ENCODE data around the gene PLA2G6. TPM values are rescaled to one million over a fixed set of nuclear protein-coding genes. Genes with fewer than 3 reads are reported as not detected.

PLA2G6 gene
- total and polyA plus RNA-seq, 12 donors, result 6.9 to 324 (median 72.6) TPM

- H3K36me3 ChIP-seq (replicated peaks in 1 of 2), result no peaks in the 10 kb centered on the region
- H3K4me1 ChIP-seq (replicated peaks in 1 of 2), result peaks cover 4 to 6% of the 10 kb centered on the region in 2 donors
- no peaks in the 10 kb centered on the region for H3K27me3 ChIP-seq
- TF ChIP-seq POLR2A (IDR thresholded peaks at IDR 0.05), result no peak
- DNase-seq, result no peak
- WGBS, 4 donors, result 70 to 81% (median 78%) methylated on average over 13 of the region's 13 CpGs
- intact Hi-C loops (cut with DNase I), result no loop called here
- H3K9me3 ChIP-seq (replicated peaks in 1 of 3), result no peaks in the 10 kb centered on the region
- no peak overlapping the region for H3K4me3 ChIP-seq
- no peak overlapping the region for H3K27ac ChIP-seq
These were observed 15.6 kb downstream of the PLA2G6 start for GRCh38 chr22:38165922-38166593.

GRCh38 chr22:38164551-38164918, 17.1 kb downstream of the PLA2G6 start:
- intact Hi-C loops (cut with DNase I), result no loop called here
- TF ChIP-seq CTCF (IDR thresholded peaks at IDR 0.05), result no peak
- TF ChIP-seq POLR2A (IDR thresholded peaks at IDR 0.05), result no peak
- no peak for DNase-seq
- WGBS, 4 donors, result 81 to 100% (median 92%) methylated on average over 2 to 7 of the region's 7 CpGs
- H3K4me1 ChIP-seq (replicated peaks in 1 of 2), result peaks cover 4 to 6% of the 10 kb centered on the region in 2 donors
- H3K27ac ChIP-seq, result peak overlapping the region in 1 of 5 donors; percentile 22
- no peak overlapping the region for H3K4me3 ChIP-seq
- H3K36me3 ChIP-seq (replicated peaks in 1 of 2), result no peaks in the 10 kb centered on the region
- no peaks in the 10 kb centered on the region for H3K27me3 ChIP-seq
- H3K9me3 ChIP-seq (replicated peaks in 1 of 3), result no peaks in the 10 kb centered on the region

GRCh38 chr22:38163844-38164550, 17.6 kb downstream of the PLA2G6 start:
- intact Hi-C loops (cut with DNase I), result no loop called here
- Histone ChIP-seq H3K27me3 (no peaks in the 10 kb centered on the region), H3K4me1 (replicated peaks in 1 of 2) (peaks cover 4 to 6% of the 10 kb centered on the region in 2 donors), H3K4me3 (no peak overlapping the region), H3K9me3 (replicated peaks in 1 of 3) (no peaks in the 10 kb centered on the region), H3K36me3 (replicated peaks in 1 of 2) (no peaks in the 10 kb centered on the region), H3K27ac (peak overlapping the region in 1 of 5 donors; percentile 22)
- no peak for DNase-seq
- no peak for TF ChIP-seq POLR2A (IDR thresholded peaks at IDR 0.05)
- TF ChIP-seq CTCF (IDR thresholded peaks at IDR 0.05), result no peak
- 80 to 90% (median 81%) methylated on average over 11 to 13 of the region's 13 CpGs for WGBS, 4 donors

GRCh38 chr22:38162881-38163843, 18.5 kb downstream of the PLA2G6 start:
- Histone ChIP-seq H3K36me3 (replicated peaks in 1 of 2) (no peaks in the 10 kb centered on the region), H3K27me3 (no peaks in the 10 kb centered on the region), H3K27ac (peak overlapping the region in 1 of 5 donors; percentile 22), H3K4me3 (no peak overlapping the region), H3K4me1 (replicated peaks in 1 of 2) (peaks cover 4 to 6% of the 10 kb centered on the region in 2 donors), H3K9me3 (replicated peaks in 1 of 3) (no peaks in the 10 kb centered on the region)
- DNase-seq, result no peak
- intact Hi-C loops (cut with DNase I), result no loop called here
- TF ChIP-seq POLR2A (IDR thresholded peaks at IDR 0.05) (no peak), CTCF (IDR thresholded peaks at IDR 0.05) (no peak)
- WGBS, 4 donors, result 89 to 94% (median 91%) methylated on average over 13 to 14 of the region's 14 CpGs

Data from adrenal gland (tissue), 12 donors.